ENCODE data around the gene MAMLD1. TPM values are rescaled to one million over a fixed set of nuclear protein-coding genes. Genes with fewer than 3 reads are reported as not detected.

Gene MAMLD1
- total RNA-seq, 2 experiments from 2014 or later = 0.48 to 0.91 TPM

- Mint-ChIP-seq H3K4me1 (no peaks in the 10 kb centered on the region), H3K4me3 (no peak overlapping the region), H3K27ac (no peak overlapping the region), H3K36me3 (no peaks in the 10 kb centered on the region), H3K9me3 (no peaks in the 10 kb centered on the region), H3K27me3 (peaks cover 3% of the 10 kb centered on the region)
- no peak for DNase-seq
These were observed 142.9 kb downstream of the MAMLD1 start for GRCh38 chrX:150506020-150506419.

- Mint-ChIP-seq H3K4me1 (no peaks in the 10 kb centered on the region), H3K27me3 (peaks cover 3% of the 10 kb centered on the region), H3K9me3 (no peaks in the 10 kb centered on the region), H3K36me3 (peaks cover under 1% of the 10 kb centered on the region), H3K27ac (no peak overlapping the region), H3K4me3 (no peak overlapping the region)
- no peak for DNase-seq
These were observed 143.4 kb downstream of the MAMLD1 start for GRCh38 chrX:150506486-150506885.

- no peak overlapping the region for H3K27ac Mint-ChIP-seq
- H3K27me3 Mint-ChIP-seq = peaks cover 3% of the 10 kb centered on the region
- no peak overlapping the region for H3K4me3 Mint-ChIP-seq
- no peaks in the 10 kb centered on the region for H3K4me1 Mint-ChIP-seq
- no peaks in the 10 kb centered on the region for H3K9me3 Mint-ChIP-seq
- peaks cover 3% of the 10 kb centered on the region for H3K36me3 Mint-ChIP-seq
- no peak for DNase-seq
These were observed 144.2 kb downstream of the MAMLD1 start for GRCh38 chrX:150507251-150507856.

GRCh38 chrX:150508018-150508417, 144.9 kb downstream of the MAMLD1 start:
- Mint-ChIP-seq H3K27me3 (peaks cover 3% of the 10 kb centered on the region), H3K9me3 (no peaks in the 10 kb centered on the region), H3K4me3 (no peak overlapping the region), H3K27ac (no peak overlapping the region), H3K36me3 (peaks cover 3% of the 10 kb centered on the region), H3K4me1 (no peaks in the 10 kb centered on the region)
- DNase-seq = no peak

GRCh38 chrX:150508451-150509367, 145.6 kb downstream of the MAMLD1 start:
- no peak overlapping the region for H3K4me3 Mint-ChIP-seq
- peaks cover 3% of the 10 kb centered on the region for H3K27me3 Mint-ChIP-seq
- DNase-seq = no peak
- H3K36me3 Mint-ChIP-seq = peaks cover 3% of the 10 kb centered on the region
- no peaks in the 10 kb centered on the region for H3K9me3 Mint-ChIP-seq
- H3K27ac Mint-ChIP-seq = no peak overlapping the region
- H3K4me1 Mint-ChIP-seq = no peaks in the 10 kb centered on the region

GRCh38 chrX:150509703-150510102, 146.6 kb downstream of the MAMLD1 start:
- no peaks in the 10 kb centered on the region for H3K4me1 Mint-ChIP-seq
- no peaks in the 10 kb centered on the region for H3K9me3 Mint-ChIP-seq
- H3K27ac Mint-ChIP-seq = no peak overlapping the region
- H3K4me3 Mint-ChIP-seq = no peak overlapping the region
- peaks cover 3% of the 10 kb centered on the region for H3K27me3 Mint-ChIP-seq
- peaks cover 3% of the 10 kb centered on the region for H3K36me3 Mint-ChIP-seq
- DNase-seq = no peak

GRCh38 chrX:150512461-150512901, 149.4 kb downstream of the MAMLD1 start:
- peaks cover 3% of the 10 kb centered on the region for H3K27me3 Mint-ChIP-seq
- DNase-seq = no peak
- no peaks in the 10 kb centered on the region for H3K9me3 Mint-ChIP-seq
- no peak overlapping the region for H3K4me3 Mint-ChIP-seq
- H3K4me1 Mint-ChIP-seq = no peaks in the 10 kb centered on the region
- H3K27ac Mint-ChIP-seq = no peak overlapping the region
- peaks cover 3% of the 10 kb centered on the region for H3K36me3 Mint-ChIP-seq

GRCh38 chrX:150513544-150513943, 150.4 kb downstream of the MAMLD1 start:
- Mint-ChIP-seq H3K4me3 (no peak overlapping the region), H3K4me1 (no peaks in the 10 kb centered on the region)

GRCh38 chrX:150514462-150514861, 151.3 kb downstream of the MAMLD1 start:
- Mint-ChIP-seq H3K36me3 (peaks cover 3% of the 10 kb centered on the region), H3K27me3 (no peaks in the 10 kb centered on the region), H3K4me3 (no peak overlapping the region), H3K9me3 (no peaks in the 10 kb centered on the region), H3K27ac (no peak overlapping the region), H3K4me1 (no peaks in the 10 kb centered on the region)
- no peak for DNase-seq

More at GRCh38 chrX:150513544-150513943, 150.4 kb downstream of the MAMLD1 start:
- H3K27ac Mint-ChIP-seq = no peak overlapping the region
- H3K36me3 Mint-ChIP-seq = peaks cover 3% of the 10 kb centered on the region
- no peaks in the 10 kb centered on the region for H3K9me3 Mint-ChIP-seq
- DNase-seq = no peak
- H3K27me3 Mint-ChIP-seq = no peaks in the 10 kb centered on the region

GRCh38 chrX:150515801-150516200, 152.7 kb downstream of the MAMLD1 start:
- Mint-ChIP-seq H3K27ac (no peak overlapping the region), H3K27me3 (no peaks in the 10 kb centered on the region), H3K9me3 (no peaks in the 10 kb centered on the region), H3K4me3 (no peak overlapping the region), H3K4me1 (no peaks in the 10 kb centered on the region), H3K36me3 (peaks cover 3% of the 10 kb centered on the region)
- no peak for DNase-seq

- H3K4me1 Mint-ChIP-seq = no peaks in the 10 kb centered on the region
- H3K27ac Mint-ChIP-seq = no peak overlapping the region
- no peak for DNase-seq
- H3K36me3 Mint-ChIP-seq = no peaks in the 10 kb centered on the region
- H3K27me3 Mint-ChIP-seq = no peaks in the 10 kb centered on the region
- no peak overlapping the region for H3K4me3 Mint-ChIP-seq
- H3K9me3 Mint-ChIP-seq = no peaks in the 10 kb centered on the region
These were observed 154.3 kb downstream of the MAMLD1 start for GRCh38 chrX:150517303-150517910.

GRCh38 chrX:150522494-150522893, 159.4 kb downstream of the MAMLD1 start:
- Mint-ChIP-seq H3K27me3 (no peaks in the 10 kb centered on the region), H3K36me3 (no peaks in the 10 kb centered on the region), H3K27ac (no peak overlapping the region)

GRCh38 chrX:150525061-150525919, 162.2 kb downstream of the MAMLD1 start:
- Mint-ChIP-seq H3K36me3 (no peaks in the 10 kb centered on the region), H3K4me1 (no peaks in the 10 kb centered on the region), H3K9me3 (no peaks in the 10 kb centered on the region), H3K27me3 (no peaks in the 10 kb centered on the region), H3K4me3 (no peak overlapping the region), H3K27ac (no peak overlapping the region)
- DNase-seq = no peak

More at GRCh38 chrX:150522494-150522893, 159.4 kb downstream of the MAMLD1 start:
- H3K4me3 Mint-ChIP-seq = no peak overlapping the region
- no peak for DNase-seq
- no peaks in the 10 kb centered on the region for H3K4me1 Mint-ChIP-seq
- H3K9me3 Mint-ChIP-seq = no peaks in the 10 kb centered on the region

- H3K27me3 Mint-ChIP-seq = no peaks in the 10 kb centered on the region
- no peaks in the 10 kb centered on the region for H3K36me3 Mint-ChIP-seq
- no peak overlapping the region for H3K4me3 Mint-ChIP-seq
- no peak overlapping the region for H3K27ac Mint-ChIP-seq
- H3K9me3 Mint-ChIP-seq = no peaks in the 10 kb centered on the region
- no peak for DNase-seq
- no peaks in the 10 kb centered on the region for H3K4me1 Mint-ChIP-seq
These were observed 163.6 kb downstream of the MAMLD1 start for GRCh38 chrX:150526692-150527091.

Measured in activated naive CD8-positive, alpha-beta T cell treated with anti-CD3 and anti-CD28 coated beads for 36 hours (primary cell).